NOMO-1 treated with DMSO at 0.1 percent for 48 hours (cell line): ENCODE results near the gene PPP4R2.

ENCODE experiments used
- DNase-seq: peaks from one replicate; lab custom pipeline; 2025; ENCODE audit not compliant: unreplicated experiment; lab: John Stamatoyannopoulos, UW

The PPP4R2 gene

GRCh38 chr3:73107676-73108187 is 111.1 kb downstream of the PPP4R2 start:
- no peak for DNase-seq

- DNase-seq = no peak
Measured at GRCh38 chr3:73108750-73109149, 112.1 kb downstream of the PPP4R2 start.

- DNase-seq = no peak
Measured at GRCh38 chr3:73110530-73110929, 113.9 kb downstream of the PPP4R2 start.

GRCh38 chr3:73114711-73115110 is 118.1 kb downstream of the PPP4R2 start:
- DNase-seq = no peak

DNA sequence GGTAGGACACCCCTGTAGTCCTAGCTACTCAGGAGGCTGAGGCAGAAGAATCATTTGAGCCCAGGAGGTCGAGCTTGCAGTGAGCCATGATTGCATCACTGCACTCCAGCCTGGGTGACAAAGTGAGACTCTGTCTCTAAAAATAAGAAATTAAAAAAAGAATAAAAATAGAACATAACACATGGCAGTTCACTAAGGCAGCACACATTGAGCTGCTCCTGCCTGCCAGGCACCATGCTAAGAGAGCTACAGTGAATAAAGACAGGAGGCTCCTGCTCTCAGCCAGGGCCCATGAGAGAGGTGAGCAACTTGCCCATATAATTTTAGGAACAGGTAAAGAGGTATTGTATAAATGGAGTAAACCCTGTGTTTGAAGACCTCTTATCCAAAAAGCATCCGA is 119.2 kb downstream of the PPP4R2 start:
- DNase-seq = no peak
